RPMI8226 (cell line): ENCODE data around the gene ZFP36L1.
"Not testable (repeated sequence)": the region's sequence is repeated elsewhere in the genome, so short reads cannot be mapped to it uniquely, and the experiment has no call there.

Source experiments
- DNase-seq: peaks from one replicate; pipeline ENCODE4 v3.0.0-alpha.2; 2015

Gene ZFP36L1

GRCh38 chr14:68783408-68784225 is 9.2 kb downstream of the ZFP36L1 start:
- DNase-seq: no peak

GRCh38 chr14:68782091-68782981 is 10.5 kb downstream of the ZFP36L1 start:
- no peak for DNase-seq

GRCh38 chr14:68781161-68782021 is 11.5 kb downstream of the ZFP36L1 start:
- DNase-seq: no peak

- DNase-seq: no peak
Measured at GRCh38 chr14:68780358-68781160, 12.3 kb downstream of the ZFP36L1 start.

- no peak for DNase-seq
Measured at GRCh38 chr14:68779761-68780323, 13.0 kb downstream of the ZFP36L1 start.

- no peak for DNase-seq
Measured at GRCh38 chr14:68777644-68778043, 15.2 kb downstream of the ZFP36L1 start.

GRCh38 chr14:68775614-68776126 is 17.2 kb downstream of the ZFP36L1 start:
- DNase-seq: no peak

GRCh38 chr14:68774771-68775613 is 17.9 kb downstream of the ZFP36L1 start:
- DNase-seq: no peak

- no peak for DNase-seq
Measured at GRCh38 chr14:68772761-68773381, 20.0 kb downstream of the ZFP36L1 start.

- no peak for DNase-seq
Measured at GRCh38 chr14:68771631-68772030, 21.2 kb downstream of the ZFP36L1 start.

- no peak for DNase-seq
Measured at GRCh38 chr14:68770553-68771286, 22.1 kb downstream of the ZFP36L1 start.

- DNase-seq: no peak
Measured at GRCh38 chr14:68770051-68770450, 22.8 kb downstream of the ZFP36L1 start.

GRCh38 chr14:68768316-68768715 is 24.6 kb downstream of the ZFP36L1 start:
- DNase-seq: no peak

GRCh38 chr14:68767248-68767645 is 25.6 kb downstream of the ZFP36L1 start:
- DNase-seq: no peak

- no peak for DNase-seq
Measured at GRCh38 chr14:68766299-68767247, 26.3 kb downstream of the ZFP36L1 start.

GRCh38 chr14:68763843-68764242 is 29.0 kb downstream of the ZFP36L1 start:
- not testable (repeated sequence) for DNase-seq

- no peak for DNase-seq
Measured at GRCh38 chr14:68762953-68763764, 29.7 kb downstream of the ZFP36L1 start.
